Measurements from ENCODE around the gene RBP2. TPM values are rescaled to one million over a fixed set of nuclear protein-coding genes. Genes with fewer than 3 reads are reported as not detected.
A peak's percentile ranks its signal among the peaks of the same experiment; 100 is the strongest.

Gene RBP2
- total RNA-seq, 1 donor from 2014 or later: not detected

GRCh38 chr3:139480585-139480984, 4.3 kb upstream of the RBP2 start:
- ATAC-seq: peak; percentile 24

DNA sequence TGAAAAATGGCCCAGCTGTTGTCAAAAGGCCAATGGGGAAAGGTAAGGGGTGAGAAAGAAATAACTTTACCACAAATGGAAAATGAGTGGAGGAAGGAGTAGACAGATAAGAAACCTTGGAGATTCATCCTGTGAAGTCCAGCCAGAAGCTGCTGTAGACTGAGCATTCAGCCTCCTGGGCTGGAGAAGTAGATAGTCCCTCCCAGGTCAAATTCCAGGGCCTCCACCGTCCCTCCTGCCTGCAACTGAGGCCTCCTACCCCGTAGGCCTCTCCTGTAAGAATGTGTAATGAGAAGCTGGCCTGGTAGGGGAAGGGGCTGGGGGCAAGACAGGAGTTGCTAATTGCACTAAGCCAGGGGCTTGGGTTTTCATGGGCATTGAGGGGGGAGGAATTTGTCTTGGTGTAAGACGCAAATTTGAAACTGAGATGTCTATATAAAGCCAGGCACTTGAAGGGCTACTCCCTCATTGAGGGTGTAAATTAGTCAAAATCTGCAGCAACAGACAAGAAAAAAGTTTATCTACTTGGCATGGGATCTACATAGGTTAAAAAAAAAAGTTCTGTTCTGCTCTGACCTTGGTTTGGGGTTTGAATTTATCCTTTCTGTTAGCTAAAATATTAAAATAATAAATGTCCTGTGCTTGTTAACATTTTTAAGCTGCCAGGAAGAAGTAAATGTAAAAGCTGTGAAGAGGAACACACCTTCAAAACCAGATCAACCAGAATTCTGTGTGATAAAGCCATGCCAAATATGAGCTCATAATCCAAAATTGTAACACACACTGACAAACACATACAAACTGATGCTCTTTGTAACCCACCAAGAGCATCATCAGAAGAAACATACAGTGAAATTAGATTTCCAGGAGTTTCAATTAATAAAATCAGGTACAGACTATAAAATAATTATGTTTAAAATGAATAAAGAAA, 1.7 kb upstream of the RBP2 start:
- ATAC-seq: peak; percentile 83

- peak; percentile 95 for ATAC-seq
Measured at GRCh38 chr3:139473155-139473771, 3.1 kb downstream of the RBP2 start.

- ATAC-seq: no peak
Measured at GRCh38 chr3:139472380-139473010, 3.8 kb downstream of the RBP2 start.

DNA sequence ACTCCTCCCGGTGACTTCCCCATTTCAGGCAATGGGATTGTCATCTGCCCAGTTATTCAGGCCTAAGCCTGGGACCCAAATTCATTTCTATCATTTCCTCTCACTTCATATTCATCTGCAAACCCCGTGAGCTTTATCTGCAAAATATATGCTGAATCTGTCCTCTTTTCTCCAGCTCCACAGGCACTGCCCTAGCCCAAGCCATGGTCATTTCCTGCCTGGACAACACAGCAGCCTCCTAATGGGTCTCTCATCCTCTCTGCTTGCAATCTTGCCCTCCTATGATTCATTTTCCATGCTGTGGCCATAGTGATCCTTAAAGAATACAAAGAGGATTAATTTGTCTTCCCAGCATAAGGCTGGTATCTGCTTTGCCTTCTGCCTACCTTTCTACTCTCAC, 6.1 kb downstream of the RBP2 start:
- no peak for ATAC-seq

- no peak for ATAC-seq
Measured at GRCh38 chr3:139468399-139468798, 7.9 kb downstream of the RBP2 start.

DNA sequence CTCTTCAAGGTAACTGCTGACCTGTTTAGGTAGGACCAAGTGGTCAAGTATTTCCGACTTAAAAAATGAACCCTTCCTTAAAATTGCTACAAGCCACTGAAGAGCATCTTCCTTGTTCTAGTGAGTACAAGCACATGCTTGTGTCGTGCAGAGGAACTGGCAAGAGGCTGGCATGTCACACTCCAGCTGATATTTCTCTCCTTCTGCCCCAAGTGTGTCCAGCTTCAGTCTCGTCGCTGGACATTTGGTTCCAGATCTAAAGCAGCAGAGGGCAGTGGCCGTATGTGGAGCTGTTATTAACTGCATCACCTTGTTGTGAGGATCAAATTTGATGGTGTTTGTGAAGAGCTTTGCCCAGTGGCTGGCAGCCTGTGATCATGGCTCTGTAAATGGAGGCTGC, 10.0 kb downstream of the RBP2 start:
- no peak for ATAC-seq

GRCh38 chr3:139465636-139466035, 10.7 kb downstream of the RBP2 start:
- ATAC-seq: no peak

DNA sequence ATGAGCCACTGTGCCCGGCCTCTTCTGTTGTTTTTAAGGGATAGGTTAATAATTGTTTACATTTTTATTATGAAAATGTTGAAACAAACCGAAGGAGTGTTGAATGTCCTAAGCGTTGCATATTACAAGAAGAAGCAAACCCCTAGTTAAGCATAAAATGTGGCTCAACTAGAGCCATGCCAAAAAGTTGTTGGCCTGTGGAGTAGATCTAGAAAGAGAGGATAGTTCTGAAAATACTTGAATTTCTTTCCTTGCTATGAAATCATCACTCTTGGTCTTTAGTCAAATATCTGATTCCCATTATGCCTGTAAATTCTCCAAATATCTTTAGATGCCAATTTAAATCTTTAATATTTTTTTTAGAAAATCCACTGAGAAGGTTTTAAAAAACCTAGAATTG, 12.8 kb downstream of the RBP2 start:
- no peak for ATAC-seq

GRCh38 chr3:139460529-139460928, 15.8 kb downstream of the RBP2 start:
- no peak for ATAC-seq

DNA sequence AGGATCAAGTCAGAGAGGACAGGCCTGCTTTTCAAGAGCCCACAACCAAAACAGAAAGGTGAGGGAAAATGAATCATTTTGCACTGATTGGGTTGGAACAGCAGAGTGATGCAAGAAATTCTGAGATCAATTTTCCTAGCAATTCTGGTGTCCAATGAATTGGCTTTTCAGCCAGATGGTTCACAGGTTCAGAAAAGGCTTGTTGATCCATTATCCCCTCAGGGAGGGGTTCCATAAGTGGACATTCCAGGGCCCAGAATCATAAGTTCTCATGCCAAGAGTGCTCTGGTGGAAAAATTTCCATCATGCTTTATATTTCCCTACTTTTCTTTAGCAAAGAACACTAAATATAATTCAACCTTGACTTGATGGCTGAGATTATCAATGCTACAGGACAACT, 16.2 kb downstream of the RBP2 start:
- ATAC-seq: peak; percentile 29

GRCh38 chr3:139458348-139458747, 18.0 kb downstream of the RBP2 start:
- ATAC-seq: no peak

GRCh38 chr3:139457066-139457465, 19.2 kb downstream of the RBP2 start:
- ATAC-seq: no peak

DNA sequence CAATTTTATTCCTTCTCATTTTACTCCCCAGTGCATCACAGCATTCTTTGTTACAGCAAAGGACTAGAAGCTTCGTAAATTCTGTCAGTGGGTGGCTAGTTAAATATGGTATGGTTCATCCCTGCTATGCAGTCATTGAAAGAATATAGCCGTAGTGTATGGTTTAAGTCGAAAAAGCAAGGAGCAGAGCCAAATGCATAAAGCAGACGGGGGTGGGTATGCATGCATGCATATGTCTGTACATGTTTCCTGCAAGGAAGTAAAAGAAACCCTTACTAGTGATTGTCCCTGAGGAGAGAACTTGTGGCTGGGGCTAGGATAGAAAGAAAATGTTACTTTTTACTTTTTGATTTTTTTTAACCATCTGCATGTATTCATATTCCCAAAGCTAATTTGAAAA, 19.9 kb downstream of the RBP2 start:
- ATAC-seq: no peak

- ATAC-seq: peak; percentile 50
Measured at GRCh38 chr3:139455855-139456254, 20.5 kb downstream of the RBP2 start.

DNA sequence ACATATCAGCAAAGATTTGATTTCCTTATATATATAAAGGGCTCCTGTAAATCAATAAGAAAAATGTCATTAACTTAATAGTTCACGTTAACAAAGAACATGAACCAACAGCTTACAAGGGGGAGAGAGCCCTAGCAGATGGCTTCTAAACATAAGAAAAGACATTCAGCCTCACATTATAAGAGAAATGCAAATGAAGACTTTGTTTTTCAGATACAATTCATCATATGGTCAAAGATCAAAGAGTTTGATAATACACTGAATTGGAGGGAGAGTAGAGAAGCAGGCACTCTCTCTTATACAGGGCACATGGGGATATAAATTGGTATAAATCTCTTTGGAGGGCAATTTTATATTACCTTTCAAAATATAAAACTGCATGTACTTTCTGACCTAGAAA, 21.1 kb downstream of the RBP2 start:
- no peak for ATAC-seq

DNA sequence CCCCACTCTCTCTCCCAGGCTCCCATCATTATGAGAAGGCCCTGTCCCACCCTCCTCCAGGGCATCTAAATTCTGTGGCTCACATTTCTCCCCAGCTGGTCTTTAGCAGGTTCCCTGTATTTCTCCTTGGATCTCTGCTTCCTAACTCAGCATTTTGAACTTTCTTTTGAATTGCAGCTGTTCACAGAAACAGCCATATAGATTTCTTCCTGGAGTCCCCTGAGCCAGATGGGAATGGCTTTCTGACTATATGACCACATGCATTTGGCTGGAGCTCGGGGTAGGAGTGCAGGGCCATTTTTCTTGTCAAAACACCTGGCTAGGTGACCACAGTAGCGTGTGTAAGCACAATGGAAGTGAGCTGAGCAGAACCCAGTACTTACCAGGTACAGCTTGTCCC, 22.0 kb downstream of the RBP2 start:
- ATAC-seq: no peak

DNA sequence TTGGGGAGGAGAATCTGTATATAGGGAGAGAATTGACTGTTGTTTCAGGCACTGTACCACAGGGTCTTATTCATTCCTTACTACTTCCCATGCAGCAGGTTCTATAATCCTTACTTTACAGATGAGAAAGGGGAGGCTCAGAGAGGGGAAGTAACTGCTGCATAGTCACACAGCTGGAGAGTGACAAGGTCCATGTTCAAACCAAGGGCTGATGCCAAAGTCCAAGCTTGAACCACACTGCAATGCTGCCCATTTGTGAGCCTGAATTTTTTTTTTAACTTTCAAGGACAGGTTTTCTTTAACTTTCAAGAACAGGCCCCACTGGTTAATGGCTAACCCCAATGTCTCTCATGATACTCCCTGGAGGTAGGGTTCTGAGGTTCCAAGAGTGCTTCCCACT, 26.2 kb downstream of the RBP2 start:
- ATAC-seq: no peak

DNA sequence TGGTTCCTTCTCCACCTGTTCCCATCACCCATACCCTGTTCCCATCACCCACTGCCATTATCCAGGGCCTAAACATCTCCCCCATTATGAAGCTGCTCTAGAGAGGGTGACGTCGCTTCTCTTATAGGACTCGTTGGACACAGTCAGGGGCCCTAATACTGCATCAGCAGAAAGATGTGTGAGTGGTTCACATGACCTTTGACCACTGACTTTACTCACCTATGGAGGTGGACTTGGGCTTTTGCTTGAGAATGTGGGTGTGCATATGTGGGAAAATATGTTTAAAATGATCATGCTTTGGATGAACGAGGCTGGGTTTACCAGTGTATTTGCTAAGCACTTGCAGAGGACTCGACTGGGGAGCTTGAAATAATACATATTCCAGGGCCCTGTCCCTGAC, 26.8 kb downstream of the RBP2 start:
- ATAC-seq: no peak

DNA sequence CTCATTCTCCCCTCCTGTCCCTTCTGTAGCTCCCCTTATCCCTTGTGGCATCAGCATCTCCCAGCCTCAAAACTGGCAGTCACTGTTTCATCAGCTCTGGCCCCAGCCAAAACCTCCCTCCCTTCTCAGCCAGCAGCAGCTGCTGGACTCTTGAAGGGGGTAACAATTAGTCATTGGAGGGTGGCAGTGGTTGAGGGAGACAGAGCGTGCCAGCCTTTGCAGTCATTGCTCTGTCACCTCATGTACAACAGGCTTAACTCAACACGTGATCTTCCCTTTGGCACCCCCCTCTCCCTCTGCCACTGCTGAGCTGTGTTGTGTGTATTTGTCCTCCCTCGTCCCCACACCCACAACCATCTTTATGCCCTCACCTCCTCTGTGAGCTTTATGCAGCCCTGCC, 28.2 kb downstream of the RBP2 start:
- peak; percentile 33 for ATAC-seq

DNA sequence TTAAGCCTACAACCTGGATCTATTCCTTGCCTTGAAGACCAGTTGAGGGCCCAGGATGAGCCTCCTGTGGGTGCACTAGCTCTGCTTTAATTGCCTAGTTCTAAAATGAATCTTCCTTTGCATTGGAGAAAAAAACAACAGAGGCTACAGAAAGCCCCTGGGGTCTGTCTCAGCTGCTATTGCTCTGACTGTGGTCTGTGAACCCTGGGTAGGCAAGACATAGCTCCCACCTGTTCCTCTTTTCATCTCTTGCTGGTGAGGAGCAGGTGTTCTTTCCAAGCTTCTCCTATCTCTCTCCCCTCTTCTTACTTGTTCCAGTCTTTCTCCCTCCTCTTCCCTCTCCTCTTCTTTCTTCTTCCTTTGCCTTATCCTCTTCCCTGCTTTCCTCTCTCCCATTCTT, 28.8 kb downstream of the RBP2 start:
- no peak for ATAC-seq

DNA sequence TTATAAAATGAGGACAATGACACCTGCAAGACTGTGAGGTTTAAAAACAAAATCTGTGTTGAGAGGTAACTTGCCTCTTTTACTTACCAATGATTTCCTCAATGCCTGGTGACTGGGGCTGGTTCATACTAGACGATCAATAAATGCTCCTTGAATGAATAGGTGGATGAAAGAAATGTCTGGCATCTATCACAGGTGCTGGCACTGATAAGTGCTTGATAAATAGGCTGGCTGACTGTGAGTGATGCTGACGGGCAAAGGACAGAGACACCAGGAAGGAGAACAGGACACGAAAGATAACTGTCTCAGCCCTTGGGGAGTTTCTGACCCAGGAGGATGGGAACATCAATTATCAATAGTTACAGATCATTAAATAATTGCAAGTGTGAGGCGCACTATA, 31.9 kb downstream of the RBP2 start:
- no peak for ATAC-seq

- ATAC-seq: no peak
Measured at GRCh38 chr3:139443186-139443585, 33.1 kb downstream of the RBP2 start.

GRCh38 chr3:139441656-139442055, 34.7 kb downstream of the RBP2 start:
- ATAC-seq: no peak

Measured in esophagus mucosa (tissue), 1 donor.